Measurements from ENCODE around the gene ZNF765.
"Not testable (repeated sequence)": the region's sequence is repeated elsewhere in the genome, so short reads cannot be mapped to it uniquely, and the experiment has no call there.

DNA sequence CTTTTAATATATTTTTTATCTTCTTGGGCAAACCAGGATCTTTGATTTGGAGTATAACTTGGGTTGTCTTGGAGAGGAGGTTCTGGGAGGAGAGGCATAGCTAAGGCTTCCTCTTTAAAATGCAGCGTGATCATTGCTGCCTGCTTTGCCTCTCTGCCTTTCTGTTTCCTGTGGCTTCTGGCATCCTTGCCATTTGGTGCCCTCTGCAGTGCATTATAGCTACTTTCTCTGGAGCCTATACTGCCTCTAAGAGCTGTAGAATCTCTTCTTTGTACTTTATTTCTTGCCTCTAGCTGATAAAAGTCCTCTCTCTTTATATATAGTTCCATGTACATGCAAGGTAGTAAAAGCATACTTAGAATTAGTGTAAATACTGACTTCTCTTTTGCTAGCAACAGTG lies 79.9 kb downstream of the ZNF765 start:
- TF ChIP-seq, protein P1, sequence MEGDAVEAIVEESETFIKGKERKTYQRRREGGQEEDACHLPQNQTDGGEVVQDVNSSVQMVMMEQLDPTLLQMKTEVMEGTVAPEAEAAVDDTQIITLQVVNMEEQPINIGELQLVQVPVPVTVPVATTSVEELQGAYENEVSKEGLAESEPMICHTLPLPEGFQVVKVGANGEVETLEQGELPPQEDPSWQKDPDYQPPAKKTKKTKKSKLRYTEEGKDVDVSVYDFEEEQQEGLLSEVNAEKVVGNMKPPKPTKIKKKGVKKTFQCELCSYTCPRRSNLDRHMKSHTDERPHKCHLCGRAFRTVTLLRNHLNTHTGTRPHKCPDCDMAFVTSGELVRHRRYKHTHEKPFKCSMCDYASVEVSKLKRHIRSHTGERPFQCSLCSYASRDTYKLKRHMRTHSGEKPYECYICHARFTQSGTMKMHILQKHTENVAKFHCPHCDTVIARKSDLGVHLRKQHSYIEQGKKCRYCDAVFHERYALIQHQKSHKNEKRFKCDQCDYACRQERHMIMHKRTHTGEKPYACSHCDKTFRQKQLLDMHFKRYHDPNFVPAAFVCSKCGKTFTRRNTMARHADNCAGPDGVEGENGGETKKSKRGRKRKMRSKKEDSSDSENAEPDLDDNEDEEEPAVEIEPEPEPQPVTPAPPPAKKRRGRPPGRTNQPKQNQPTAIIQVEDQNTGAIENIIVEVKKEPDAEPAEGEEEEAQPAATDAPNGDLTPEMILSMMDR (IDR thresholded peaks at IDR 0.05): not testable (repeated sequence)
- TF ChIP-seq POLR2A (IDR thresholded peaks at IDR 0.05): not testable (repeated sequence)

All from ovary (tissue), 3 donors.